ENCODE results near the gene TSSK2. TPM values are rescaled to one million over a fixed set of nuclear protein-coding genes. Genes with fewer than 3 reads are reported as not detected.
A peak's percentile ranks its signal among the peaks of the same experiment; 100 is the strongest.

Gene TSSK2
- total RNA-seq, 4 donors from 2014 or later, result not detected

- peak overlapping the region; percentile 32 to 67 (median 54) for H3K27ac ChIP-seq
- H3K27me3 ChIP-seq, result no peaks in the 10 kb centered on the region
- no peak for TF ChIP-seq EP300 (IDR thresholded peaks at IDR 0.05; ENCODE audit: low read depth)
- TF ChIP-seq POLR2A (IDR thresholded peaks at IDR 0.05), result no peak
- TF ChIP-seq, protein P1, sequence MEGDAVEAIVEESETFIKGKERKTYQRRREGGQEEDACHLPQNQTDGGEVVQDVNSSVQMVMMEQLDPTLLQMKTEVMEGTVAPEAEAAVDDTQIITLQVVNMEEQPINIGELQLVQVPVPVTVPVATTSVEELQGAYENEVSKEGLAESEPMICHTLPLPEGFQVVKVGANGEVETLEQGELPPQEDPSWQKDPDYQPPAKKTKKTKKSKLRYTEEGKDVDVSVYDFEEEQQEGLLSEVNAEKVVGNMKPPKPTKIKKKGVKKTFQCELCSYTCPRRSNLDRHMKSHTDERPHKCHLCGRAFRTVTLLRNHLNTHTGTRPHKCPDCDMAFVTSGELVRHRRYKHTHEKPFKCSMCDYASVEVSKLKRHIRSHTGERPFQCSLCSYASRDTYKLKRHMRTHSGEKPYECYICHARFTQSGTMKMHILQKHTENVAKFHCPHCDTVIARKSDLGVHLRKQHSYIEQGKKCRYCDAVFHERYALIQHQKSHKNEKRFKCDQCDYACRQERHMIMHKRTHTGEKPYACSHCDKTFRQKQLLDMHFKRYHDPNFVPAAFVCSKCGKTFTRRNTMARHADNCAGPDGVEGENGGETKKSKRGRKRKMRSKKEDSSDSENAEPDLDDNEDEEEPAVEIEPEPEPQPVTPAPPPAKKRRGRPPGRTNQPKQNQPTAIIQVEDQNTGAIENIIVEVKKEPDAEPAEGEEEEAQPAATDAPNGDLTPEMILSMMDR (IDR thresholded peaks at IDR 0.05), result no peak
- TF ChIP-seq POLR2AphosphoS5 (IDR thresholded peaks at IDR 0.05), result peak in 2 of 3 donors; percentile 12 to 35
- no peak overlapping the region for H3K4me3 ChIP-seq
- intact Hi-C loops (cut with DNase I; ENCODE audit: low total_unique reads), result no loop called here
- in situ Hi-C loops (cut with MboI; ENCODE audit: low pct_ligation_motif_present in 1 of 4, low pct_unique_long_range_greater_than_20kb in 1 of 4, low sequenced_read_pairs in 3 of 4), result no loop called here
- peak; percentile 52 for DNase-seq
- peaks cover 14 to 52% (median 23%) of the 10 kb centered on the region in 4 donors for H3K4me1 ChIP-seq
- H3K36me3 ChIP-seq, result no peaks in the 10 kb centered on the region
- no peaks in the 10 kb centered on the region for H3K9me3 ChIP-seq
- WGBS, 2 donors (ENCODE audit: low coverage in 1 of 2), result 39 to 40% methylated on average over 5 to 7 of the region's 7 CpGs
Measured at GRCh38 chr22:19109198-19110063, 21.7 kb upstream of the TSSK2 start.

GRCh38 chr22:19110064-19110458 is 21.0 kb upstream of the TSSK2 start:
- H3K4me3 ChIP-seq, result no peak overlapping the region
- no peak for TF ChIP-seq POLR2A (IDR thresholded peaks at IDR 0.05)
- TF ChIP-seq, protein P1 (IDR thresholded peaks at IDR 0.05), result no peak
- TF ChIP-seq EP300 (IDR thresholded peaks at IDR 0.05; ENCODE audit: low read depth), result no peak
- TF ChIP-seq POLR2AphosphoS5 (IDR thresholded peaks at IDR 0.05), result no peak
- in situ Hi-C loops (cut with MboI; ENCODE audit: low pct_ligation_motif_present in 1 of 4, low pct_unique_long_range_greater_than_20kb in 1 of 4, low sequenced_read_pairs in 3 of 4), result no loop called here
- 25 to 61% methylated on average over 4 of the region's 4 CpGs for WGBS, 2 donors (ENCODE audit: low coverage in 1 of 2)
- H3K27ac ChIP-seq, result peak overlapping the region; percentile 32 to 67 (median 54)
- no peaks in the 10 kb centered on the region for H3K27me3 ChIP-seq
- no peaks in the 10 kb centered on the region for H3K36me3 ChIP-seq
- no peak for DNase-seq
- intact Hi-C loops (cut with DNase I; ENCODE audit: low total_unique reads), result no loop called here
- peaks cover 14 to 47% (median 23%) of the 10 kb centered on the region in 4 donors for H3K4me1 ChIP-seq
- H3K9me3 ChIP-seq, result no peaks in the 10 kb centered on the region

GRCh38 chr22:19110646-19111045 is 20.5 kb upstream of the TSSK2 start:
- TF ChIP-seq POLR2AphosphoS5 (IDR thresholded peaks at IDR 0.05), result no peak
- TF ChIP-seq, protein P1 (IDR thresholded peaks at IDR 0.05), result no peak
- no peak for TF ChIP-seq EP300 (IDR thresholded peaks at IDR 0.05; ENCODE audit: low read depth)
- no peak for TF ChIP-seq POLR2A (IDR thresholded peaks at IDR 0.05)
- no peaks in the 10 kb centered on the region for H3K36me3 ChIP-seq
- peak overlapping the region in 1 of 4 donors; percentile 49 for H3K27ac ChIP-seq
- in situ Hi-C loops (cut with MboI; ENCODE audit: low pct_ligation_motif_present in 1 of 4, low pct_unique_long_range_greater_than_20kb in 1 of 4, low sequenced_read_pairs in 3 of 4), result no loop called here
- H3K27me3 ChIP-seq, result no peaks in the 10 kb centered on the region
- peaks cover 14 to 46% (median 23%) of the 10 kb centered on the region in 4 donors for H3K4me1 ChIP-seq
- DNase-seq, result no peak
- intact Hi-C loops (cut with DNase I; ENCODE audit: low total_unique reads), result no loop called here
- no peak overlapping the region for H3K4me3 ChIP-seq
- H3K9me3 ChIP-seq, result no peaks in the 10 kb centered on the region

DNA sequence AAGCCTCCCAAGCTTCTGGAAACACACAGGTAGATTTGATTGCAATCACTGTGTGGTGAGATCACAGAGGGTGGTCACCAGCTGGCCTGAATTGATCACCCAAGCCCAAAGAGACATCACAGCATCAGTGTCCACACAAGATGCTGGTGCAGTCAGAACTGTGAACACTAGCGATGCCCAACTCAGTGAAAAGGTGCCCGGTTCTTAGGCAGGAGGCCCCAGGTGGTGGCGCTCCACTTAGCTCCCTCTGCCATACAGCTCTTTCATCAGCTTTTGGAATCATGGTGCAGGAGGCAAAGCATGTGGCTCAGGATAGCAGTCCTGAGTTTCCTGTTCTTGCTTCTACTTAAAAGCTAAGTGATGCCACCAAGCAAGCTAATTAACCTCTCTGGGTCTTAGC is 20.0 kb upstream of the TSSK2 start:
- DNase-seq, result no peak
- in situ Hi-C loops (cut with MboI; ENCODE audit: low pct_ligation_motif_present in 1 of 4, low pct_unique_long_range_greater_than_20kb in 1 of 4, low sequenced_read_pairs in 3 of 4) (no loop called here), intact Hi-C loops (cut with DNase I; ENCODE audit: low total_unique reads) (no loop called here)
- Histone ChIP-seq H3K27ac (no peak overlapping the region), H3K36me3 (no peaks in the 10 kb centered on the region), H3K4me3 (no peak overlapping the region), H3K9me3 (no peaks in the 10 kb centered on the region), H3K4me1 (peaks cover 14 to 41% (median 23%) of the 10 kb centered on the region in 4 donors), H3K27me3 (no peaks in the 10 kb centered on the region)
- 93% methylated on average over 3 of the region's 3 CpGs; no CpG with 5 or more reads in 1 of the 2 donors for WGBS, 2 donors (ENCODE audit: low coverage in 1 of 2)
- TF ChIP-seq POLR2A (IDR thresholded peaks at IDR 0.05) (no peak), POLR2AphosphoS5 (IDR thresholded peaks at IDR 0.05) (no peak), EP300 (IDR thresholded peaks at IDR 0.05; ENCODE audit: low read depth) (no peak)
- TF ChIP-seq, protein P1 (IDR thresholded peaks at IDR 0.05), result no peak

All from transverse colon (tissue), 4 donors.